ENCODE results near the gene GRIN1. TPM values are rescaled to one million over a fixed set of nuclear protein-coding genes. Genes with fewer than 3 reads are reported as not detected.
A peak's percentile ranks its signal among the peaks of the same experiment; 100 is the strongest.

The GRIN1 gene
- total and polyA plus RNA-seq, 2 of the 8 experiments (the other 6 are each of a cell fraction or from before 2014, with no cell fraction given), result 0.48 to 2.1 TPM

DNA sequence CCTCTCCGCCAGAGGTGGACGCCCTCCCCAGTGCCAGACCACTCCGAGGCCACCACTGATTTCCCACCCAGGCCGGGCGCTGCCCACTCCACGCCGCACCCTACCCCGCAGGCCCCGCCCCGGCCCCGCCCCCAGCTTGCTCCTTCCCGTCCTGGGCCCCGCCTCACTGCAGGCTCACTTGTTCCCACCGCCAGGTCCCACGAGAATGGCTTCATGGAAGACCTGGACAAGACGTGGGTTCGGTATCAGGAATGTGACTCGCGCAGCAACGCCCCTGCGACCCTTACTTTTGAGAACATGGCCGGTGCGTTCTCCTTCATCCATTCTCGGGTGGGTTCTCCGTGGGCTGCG, 24.4 kb downstream of the GRIN1 start:
- H3K23ac ChIP-seq (ENCODE audit: insufficient read length), result no peak overlapping the region
- no peak overlapping the region for H3K56ac ChIP-seq (replicated peaks; ENCODE audit: insufficient read length, low read depth, low read length)
- peaks cover 0 to 14% (median 6%) of the 10 kb centered on the region in 4 experiments; a peak in 6 of 7 replicates for H3K4me1 ChIP-seq (replicated peaks in 1 of 4; ENCODE audit: control insufficient read depth in 3 of 4, insufficient read depth in 4 of 4, low read length in 3 of 4)
- POLR2A ChIA-PET (ENCODE audit: partially characterized antibody), result interaction anchor here (0.9 to 2.9 kb wide), 7 partner anchors 11 to 78 kb away, joined by 3 to 15 read pairs (median 7); partner anchors contain the start of genes NDOR1, SSNA1, TMEM203 and TUBB4B
- H2BK120ac ChIP-seq (replicated peaks; ENCODE audit: low read depth, low read length), result no peak overlapping the region
- H3K27me3 ChIP-seq (replicated peaks in 1 of 4; ENCODE audit: control insufficient read depth in 3 of 4, extremely low read depth in 1 of 4, insufficient read depth in 3 of 4, low read length in 3 of 4), result peaks cover 59 to 98% (median 90%) of the 10 kb centered on the region in 4 experiments
- H3K27ac ChIP-seq (ENCODE audit: low read depth, low read length), result no peak overlapping the region
- H2BK20ac ChIP-seq (ENCODE audit: low read length), result no peak overlapping the region
- 0 out of 2 replicates have a peak overlapping the region, but pooled peaks have one; percentile 29 for H2BK15ac ChIP-seq (ENCODE audit: low read length)
- H4K91ac ChIP-seq (replicated peaks; ENCODE audit: insufficient read length, low read length), result no peak overlapping the region
- H2BK12ac ChIP-seq (ENCODE audit: low read depth, low read length), result no peak overlapping the region
- H3K18ac ChIP-seq (ENCODE audit: extremely low read depth, low read length), result no peak overlapping the region
- no peaks in the 10 kb centered on the region; the same call in 1 of the 2 replicates for H3K79me1 ChIP-seq (ENCODE audit: low read depth, low read length)
- H3K79me2 ChIP-seq (ENCODE audit: control insufficient read depth in 1 of 2, insufficient read depth in 2 of 2, low read length in 2 of 2), result no peaks in the 10 kb centered on the region
- FAIRE-seq, result no peak
- H3K4me2 ChIP-seq (ENCODE audit: insufficient read depth in 1 of 2, low read depth in 2 of 2, low read length in 2 of 2), result peak overlapping the region; percentile 84 to 90
- H4K20me1 ChIP-seq (replicated peaks in 1 of 2; ENCODE audit: control insufficient read depth in 1 of 2, insufficient read depth in 2 of 2, low read length in 2 of 2), result peaks cover 0 to 13% of the 10 kb centered on the region in 2 experiments
- peak overlapping the region; percentile 25 to 61 (median 32); a peak in 7 of 8 replicates for H3K4me3 ChIP-seq (ENCODE audit: extremely low read depth in 1 of 4, insufficient read depth in 2 of 4, low read depth in 3 of 4, low read length in 4 of 4)
- no peak for DNase-seq (ENCODE audit: low read depth in 1 of 2, low spot score in 2 of 2)
- H3K4ac ChIP-seq (replicated peaks; ENCODE audit: insufficient read length, low read depth, low read length), result no peak overlapping the region
- no peak overlapping the region for H3K14ac ChIP-seq (ENCODE audit: insufficient read length)
- no peaks in the 10 kb centered on the region for H3K9me3 ChIP-seq (ENCODE audit: insufficient read depth in 2 of 2, low read depth in 1 of 2, low read length in 1 of 2)
- TF ChIP-seq SP2 (IDR thresholded peaks at IDR 0.05; ENCODE audit: low read length) (no peak), BACH1 (IDR thresholded peaks at IDR 0.05; ENCODE audit: low read length) (no peak), SIRT6 (IDR thresholded peaks at IDR 0.05; ENCODE audit: low read length) (no peak), SP1 (IDR thresholded peaks at IDR 0.05; ENCODE audit: low read depth, low read length) (no peak), SP4 (IDR thresholded peaks at IDR 0.05; ENCODE audit: low read length) (no peak), EP300 (IDR thresholded peaks at IDR 0.05; ENCODE audit: borderline replicate concordance in 1 of 2, low read depth in 2 of 2, low read length in 2 of 2) (no peak), ZNF274 (IDR thresholded peaks at IDR 0.05; ENCODE audit: borderline replicate concordance, extremely low read depth, low read length) (no peak), TAF7 (optimal IDR thresholded peaks at IDR 0.05; ENCODE audit: borderline replicate concordance, low read depth, low read length) (no peak), SUZ12 (IDR thresholded peaks at IDR 0.05; ENCODE audit: low read length) (no peak), YY1 (IDR thresholded peaks at IDR 0.05; ENCODE audit: low read depth, low read length) (no peak), GTF2F1 (IDR thresholded peaks at IDR 0.05; ENCODE audit: borderline replicate concordance, low read depth, low read length) (no peak)
- H4K5ac ChIP-seq (ENCODE audit: insufficient read length, low read depth, low read length), result no peak overlapping the region
- H2BK5ac ChIP-seq (ENCODE audit: low read depth, low read length), result no peak overlapping the region; the same call in 1 of the 2 replicates
- no peak overlapping the region; the same call in 1 of the 2 replicates for H2AFZ ChIP-seq (ENCODE audit: low read length)
- no peak overlapping the region for H4K8ac ChIP-seq (ENCODE audit: extremely low read depth, insufficient read depth, low read length)
- peaks cover 8% of the 10 kb centered on the region; the same call in 1 of the 2 replicates for H3K23me2 ChIP-seq (ENCODE audit: low read depth, low read length)
- 54% methylated on average over 14 of the region's 26 CpGs; no CpG with 5 or more reads in 1 of the 2 experiments for WGBS, 2 experiments (ENCODE audit: extremely low coverage in 1 of 2, insufficient coverage in 1 of 2, insufficient read length in 1 of 2, insufficient replicate concordance in 2 of 2, low coverage in 1 of 2, low lambda C conversion rate in 2 of 2, missing lambda C conversion rate in 1 of 2)
- no peak overlapping the region for H2AK5ac ChIP-seq (ENCODE audit: low read depth, low read length)
- no peaks in the 10 kb centered on the region; a peak in 1 of 8 replicates for H3K36me3 ChIP-seq (ENCODE audit: control insufficient read depth in 2 of 4, insufficient read depth in 4 of 4, low read length in 3 of 4)
- CTCF ChIA-PET (ENCODE audit: partially characterized antibody), result interaction anchor here (0.7 to 4.0 kb wide), 13 partner anchors 11 to 391 kb away, joined by 3 to 16 read pairs (median 4); partner anchors contain the start of gene CYSRT1
- H3K9ac ChIP-seq (replicated peaks in 1 of 4; ENCODE audit: extremely low read depth in 1 of 4, low read depth in 3 of 4, low read length in 3 of 4), result no peak overlapping the region

Measured in H1 (cell line).